COR-L47 (cell line): Measurements from ENCODE around the gene PAK6.

Source experiments
- DNase-seq: peaks from one replicate; lab custom pipeline; 2025; lab: John Stamatoyannopoulos, UW

PAK6 gene

DNA sequence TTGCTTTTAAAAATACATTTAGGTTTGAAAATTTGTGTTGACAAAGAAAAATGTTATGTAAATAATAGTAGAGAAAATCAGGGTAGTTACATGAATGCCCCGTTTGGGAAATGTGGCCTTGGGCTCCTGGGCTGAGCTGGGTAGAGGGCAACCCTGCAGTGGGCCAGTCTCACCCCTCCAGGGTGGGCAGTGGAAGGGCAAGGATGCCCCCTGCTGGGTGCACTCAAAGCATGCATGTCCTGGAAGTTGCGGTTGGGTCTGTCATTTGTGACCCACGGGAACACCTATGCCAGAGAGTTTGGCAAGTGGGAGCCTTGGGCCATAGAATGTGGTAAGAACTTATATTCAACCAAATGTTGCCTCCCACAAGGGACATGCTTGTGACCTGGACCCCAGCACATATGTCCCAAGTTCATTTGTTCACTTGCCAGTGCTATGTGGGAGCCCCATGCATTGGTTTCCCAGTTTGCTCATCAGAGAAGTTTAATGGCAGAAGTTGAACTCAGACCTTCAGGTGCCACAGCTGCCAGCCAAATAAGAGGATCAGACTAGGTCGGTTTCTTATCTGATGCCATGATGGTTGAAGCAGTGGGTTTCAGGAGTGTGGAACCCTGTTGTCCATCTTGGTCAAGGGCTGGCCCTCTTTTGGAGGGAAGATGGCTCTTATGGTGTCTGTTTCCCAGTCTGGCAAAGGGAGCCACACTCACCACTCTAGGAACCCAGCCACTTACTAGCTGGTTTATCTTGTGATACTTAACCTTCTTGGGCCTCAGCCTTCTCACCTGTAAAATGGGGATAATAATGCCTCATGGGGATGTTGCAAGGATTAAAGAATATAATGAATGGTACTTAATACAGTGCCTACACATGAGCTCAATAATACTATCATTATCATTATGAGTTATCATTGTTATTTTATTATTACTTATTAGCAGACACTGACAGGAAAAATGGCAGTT lies 71.4 kb downstream of the PAK6 start:
- peak; percentile 7 for DNase-seq

DNA sequence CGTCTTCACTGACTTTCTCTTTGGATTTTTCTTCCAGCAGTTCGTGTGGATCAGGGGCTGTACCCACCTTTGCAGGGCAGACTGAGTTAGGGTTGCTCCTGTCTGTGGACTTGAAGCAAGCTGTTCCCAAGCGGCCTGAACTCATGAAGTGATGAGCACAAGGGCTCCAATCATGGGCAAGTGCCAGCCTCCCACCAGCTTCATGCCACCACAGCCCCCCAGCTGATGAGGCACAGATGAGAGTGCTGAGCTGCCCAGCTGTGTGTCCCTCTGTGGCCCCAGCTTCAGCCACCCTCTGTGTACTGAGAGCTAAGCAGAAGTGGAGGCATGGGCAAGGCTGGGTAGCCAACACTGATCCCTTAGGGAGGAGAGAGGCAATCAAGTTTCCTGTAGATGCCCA lies 72.1 kb downstream of the PAK6 start:
- no peak for DNase-seq

DNA sequence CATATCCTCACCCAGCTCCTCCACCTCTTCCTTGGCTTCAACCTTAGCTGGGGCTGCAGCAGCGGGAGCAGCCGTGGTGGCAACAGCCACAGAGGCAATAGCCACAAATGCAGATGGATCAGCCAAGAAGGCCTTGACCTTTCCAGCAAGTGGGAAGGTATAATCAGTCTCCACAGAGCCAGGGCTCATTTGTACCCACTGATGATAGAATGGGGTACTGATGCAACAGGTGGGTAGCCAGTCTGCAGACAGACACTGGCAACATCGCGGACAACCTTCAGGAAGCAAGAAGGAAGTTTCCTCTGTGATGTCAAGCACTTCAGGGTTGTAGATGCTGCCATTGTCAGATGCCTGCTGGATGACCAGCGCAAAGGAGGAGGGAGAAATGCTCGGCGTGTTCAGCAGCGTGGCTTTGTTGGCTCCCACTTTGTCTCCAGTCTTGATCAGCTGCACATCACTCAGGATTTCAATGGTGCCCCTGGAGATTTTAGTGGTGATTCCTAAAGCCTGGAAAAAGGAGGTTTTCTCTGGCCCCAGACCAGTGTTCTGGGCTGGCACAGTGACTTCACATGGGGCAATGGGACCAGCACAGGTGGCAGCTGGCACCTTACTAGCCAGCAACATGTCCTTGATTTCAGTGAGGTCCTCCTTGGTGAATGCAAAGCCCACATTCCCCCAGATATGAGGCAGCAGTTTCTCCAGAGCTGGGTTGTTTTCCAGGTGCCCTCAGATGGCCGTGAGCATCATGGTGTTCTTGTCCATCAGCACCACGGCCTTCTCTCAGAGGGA lies 73.7 kb downstream of the PAK6 start:
- no peak for DNase-seq

DNA sequence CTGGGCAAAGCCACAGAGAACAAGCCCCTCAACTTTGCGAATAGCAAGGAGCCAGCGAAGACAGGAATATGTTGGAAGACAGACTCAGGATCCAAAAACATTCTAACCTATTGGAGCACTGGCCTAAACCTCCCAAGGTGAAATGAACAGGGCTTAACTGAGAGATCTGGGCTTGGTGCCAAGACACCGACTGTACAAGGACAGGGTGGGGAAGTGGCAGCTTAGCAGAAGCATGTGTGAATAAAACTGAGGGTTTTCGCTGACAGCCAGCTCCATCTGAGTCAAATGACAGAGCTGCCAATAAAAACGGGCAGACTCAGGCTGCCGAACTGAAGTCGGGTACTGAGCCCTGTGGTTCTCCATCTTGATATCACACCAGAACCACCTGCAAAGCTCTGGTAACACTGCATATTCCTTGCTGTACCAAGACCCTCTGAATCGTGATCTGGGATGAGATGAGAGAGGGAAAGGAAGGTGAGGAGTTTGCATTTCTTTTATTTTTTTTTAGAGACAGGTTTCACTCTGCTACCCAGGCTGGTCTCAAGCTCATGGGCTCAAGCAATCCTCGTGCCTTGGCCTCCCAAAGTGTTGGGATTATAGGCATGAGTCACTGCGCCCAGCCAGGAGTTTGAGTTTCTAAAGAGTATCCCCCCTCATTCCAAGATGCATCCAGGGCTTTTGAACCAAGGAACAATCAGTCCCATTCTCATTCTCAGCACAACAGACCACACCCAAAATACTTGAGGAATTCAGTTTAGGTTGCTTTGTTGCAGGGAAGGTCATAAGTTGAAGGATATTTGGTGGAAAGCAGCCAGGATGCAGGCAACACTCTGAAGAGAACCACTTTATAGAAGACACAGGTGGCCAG lies 74.9 kb downstream of the PAK6 start:
- DNase-seq: peak; percentile 89

DNA sequence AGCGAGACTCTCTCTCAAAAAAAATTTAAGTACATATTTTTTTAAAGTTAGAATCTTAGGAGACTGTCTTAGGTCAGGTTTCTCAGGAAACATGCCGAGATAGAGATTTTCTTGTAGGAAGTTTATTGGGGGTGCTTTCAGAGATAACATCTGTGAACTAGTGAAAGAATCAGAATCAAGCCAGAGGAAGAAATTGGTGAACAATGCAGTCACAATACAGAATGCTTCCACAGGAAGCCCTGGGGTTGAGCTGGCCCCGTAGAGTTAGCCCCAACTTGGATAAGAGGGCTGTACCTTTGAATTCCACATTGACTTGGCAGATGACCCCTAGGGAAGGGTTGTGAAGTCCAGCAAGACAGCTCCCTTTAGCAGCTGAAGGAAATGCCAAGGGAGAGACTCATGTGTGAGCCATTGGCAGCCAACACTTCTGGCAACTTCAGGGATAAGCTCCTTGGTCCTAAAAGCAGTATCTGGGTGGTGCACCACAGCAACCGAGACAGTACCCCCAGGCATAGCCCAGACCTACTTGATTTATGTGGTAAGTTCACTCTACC lies 75.9 kb downstream of the PAK6 start:
- DNase-seq: no peak

DNA sequence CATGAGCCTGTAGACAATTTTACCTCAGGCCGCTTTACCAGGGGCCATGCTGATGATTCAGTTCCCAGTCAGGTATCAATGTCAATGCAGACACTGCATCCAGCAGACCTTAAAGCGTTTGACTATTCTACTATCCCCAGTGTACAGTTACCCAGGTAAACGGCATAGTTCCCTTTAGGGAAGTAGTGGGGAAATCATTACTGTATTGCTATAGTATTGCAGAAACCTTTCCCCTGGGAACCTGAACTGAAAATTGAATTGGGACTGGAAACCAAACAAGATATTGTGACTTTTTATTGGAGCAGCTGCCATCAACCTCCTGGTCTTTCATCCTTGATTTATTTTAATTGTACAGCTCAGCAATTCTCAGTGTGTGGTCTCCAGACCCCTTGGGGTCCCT lies 78.1 kb downstream of the PAK6 start:
- DNase-seq: no peak

DNA sequence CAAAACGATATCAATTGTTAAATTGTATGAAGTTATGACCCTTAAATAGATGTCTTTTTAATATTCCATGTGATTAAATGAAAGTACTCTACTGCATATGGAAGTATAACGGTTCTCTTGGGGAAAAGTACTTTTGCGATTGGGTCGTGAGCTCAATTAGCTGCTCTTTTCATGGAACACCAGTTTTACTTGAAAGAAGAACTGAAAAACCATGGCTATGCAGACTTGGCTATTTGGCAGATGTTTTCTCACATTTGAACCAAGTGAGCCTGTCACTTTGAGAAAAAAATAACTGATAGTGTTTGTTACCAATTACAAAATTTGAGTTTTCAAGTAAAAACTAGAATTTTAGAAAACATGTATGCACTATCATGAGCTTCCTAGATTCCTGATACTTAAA lies 78.7 kb downstream of the PAK6 start:
- no peak for DNase-seq

DNA sequence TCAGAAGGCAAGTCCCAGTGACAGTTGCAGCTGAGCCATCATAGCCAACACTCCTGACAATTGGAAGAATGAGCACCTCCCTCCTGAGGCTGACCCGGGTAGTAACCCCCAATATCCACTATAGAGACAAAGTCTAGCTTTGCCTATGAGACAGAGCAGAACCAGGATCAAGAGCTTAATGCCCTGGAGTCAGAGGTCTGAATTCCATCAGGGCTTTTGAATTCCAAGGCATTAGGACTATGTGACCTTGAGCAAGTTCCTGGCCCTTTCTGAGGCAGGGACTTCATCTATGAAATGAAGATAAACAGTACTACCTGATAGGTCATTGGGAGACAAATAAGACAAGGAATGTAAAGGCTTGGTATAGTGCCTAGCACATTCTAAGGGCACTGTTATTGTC lies 81.5 kb downstream of the PAK6 start:
- DNase-seq: no peak

DNA sequence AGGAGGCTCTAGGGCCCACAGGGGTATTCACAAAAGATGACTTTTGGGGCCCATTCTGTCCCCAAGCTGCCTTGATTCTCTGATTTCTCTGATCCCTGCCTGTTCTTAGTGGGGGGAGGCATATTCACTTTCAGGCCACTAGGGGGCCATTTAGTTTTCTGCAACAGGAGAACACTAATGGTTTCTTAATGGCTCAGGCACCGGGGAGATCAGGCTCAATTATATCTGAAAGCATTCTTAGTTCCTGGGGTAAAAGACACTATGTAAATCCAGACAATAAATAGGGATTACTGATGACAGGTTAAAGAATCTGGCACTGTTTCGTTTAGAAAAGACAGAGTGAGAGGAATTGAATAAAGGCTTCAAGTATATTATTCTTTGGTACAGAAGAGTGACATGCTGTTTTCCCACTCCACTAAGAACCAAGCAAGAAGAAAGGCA lies 82.1 kb downstream of the PAK6 start:
- peak; percentile 78 for DNase-seq

DNA sequence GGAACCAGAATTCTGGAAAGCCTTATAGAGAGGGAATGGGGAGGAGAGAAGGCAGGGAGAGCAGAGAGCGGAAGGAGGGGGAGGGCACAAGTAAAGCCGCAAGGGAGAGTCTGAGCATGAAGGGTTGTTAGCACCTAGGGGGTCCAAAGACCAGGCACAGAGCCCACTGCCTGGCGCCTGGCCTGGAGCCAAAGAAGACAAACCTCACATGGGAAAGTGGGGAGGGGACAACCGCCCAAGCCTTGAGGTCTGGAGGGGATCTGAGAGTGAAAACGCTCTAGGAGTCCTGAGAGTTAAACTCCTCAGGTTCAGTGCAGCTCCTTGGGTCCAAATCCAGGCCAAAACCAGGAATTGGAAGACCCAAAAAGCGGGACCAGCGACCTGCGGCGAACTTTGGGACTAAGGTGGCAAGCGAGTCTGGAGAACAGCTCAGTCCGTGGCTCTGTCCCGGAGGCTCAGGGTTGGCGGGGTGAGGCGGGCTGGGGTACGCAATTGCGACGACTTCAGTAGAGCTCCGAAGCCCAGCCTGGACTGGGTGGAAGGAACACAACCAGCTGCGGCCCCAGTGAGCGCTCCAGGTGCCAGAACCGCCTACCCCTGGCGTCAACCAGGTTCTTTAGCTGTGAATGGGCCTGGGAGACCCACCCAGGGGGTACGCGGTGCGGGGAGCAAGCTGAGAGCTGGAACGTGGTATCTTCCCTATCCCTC lies 83.8 kb downstream of the PAK6 start:
- DNase-seq: peak; percentile 69

DNA sequence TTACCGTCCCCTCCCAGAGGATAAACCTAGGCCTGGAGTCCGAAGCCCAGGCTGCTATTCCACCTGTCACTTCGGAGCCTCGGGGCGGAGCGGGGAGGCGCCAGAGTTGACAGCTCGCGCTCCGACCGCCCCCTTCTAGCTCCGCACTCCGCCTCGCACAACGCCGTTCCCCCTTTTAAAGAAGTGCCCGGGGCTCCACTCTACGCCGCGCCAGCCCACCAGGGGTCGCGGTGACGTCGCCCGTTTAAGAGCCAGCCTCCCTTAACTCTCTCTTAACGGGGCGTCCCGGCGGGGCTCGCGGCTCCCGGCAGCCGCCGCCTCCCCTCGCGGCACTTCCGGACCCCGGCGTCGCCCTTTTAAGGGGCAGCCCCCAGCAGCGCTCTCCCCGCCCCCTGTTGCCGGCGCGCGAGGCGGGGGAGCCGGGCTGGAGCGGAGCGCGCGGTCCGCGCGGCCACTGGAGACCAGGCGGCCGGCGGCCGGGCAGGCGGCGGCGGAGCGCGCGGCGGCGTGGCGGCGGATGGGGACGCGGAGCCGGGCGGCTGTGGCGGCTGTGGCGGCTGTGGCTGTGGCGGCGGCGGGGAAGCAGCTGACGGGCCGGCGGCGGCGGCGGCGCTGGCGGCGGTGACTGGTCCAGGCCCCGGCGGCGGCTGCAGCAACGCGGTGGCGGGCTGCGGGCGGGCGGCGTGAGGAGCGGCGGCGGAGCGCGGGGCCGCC lies 84.5 kb downstream of the PAK6 start, which contains the start of gene INAFM2:
Gene INAFM2, plus strand, starts transcription at position 454 of the 714 bp plus-strand sequence. CDS start 364 bp downstream, outside the sequence.
- DNase-seq: peak; percentile 91

DNA sequence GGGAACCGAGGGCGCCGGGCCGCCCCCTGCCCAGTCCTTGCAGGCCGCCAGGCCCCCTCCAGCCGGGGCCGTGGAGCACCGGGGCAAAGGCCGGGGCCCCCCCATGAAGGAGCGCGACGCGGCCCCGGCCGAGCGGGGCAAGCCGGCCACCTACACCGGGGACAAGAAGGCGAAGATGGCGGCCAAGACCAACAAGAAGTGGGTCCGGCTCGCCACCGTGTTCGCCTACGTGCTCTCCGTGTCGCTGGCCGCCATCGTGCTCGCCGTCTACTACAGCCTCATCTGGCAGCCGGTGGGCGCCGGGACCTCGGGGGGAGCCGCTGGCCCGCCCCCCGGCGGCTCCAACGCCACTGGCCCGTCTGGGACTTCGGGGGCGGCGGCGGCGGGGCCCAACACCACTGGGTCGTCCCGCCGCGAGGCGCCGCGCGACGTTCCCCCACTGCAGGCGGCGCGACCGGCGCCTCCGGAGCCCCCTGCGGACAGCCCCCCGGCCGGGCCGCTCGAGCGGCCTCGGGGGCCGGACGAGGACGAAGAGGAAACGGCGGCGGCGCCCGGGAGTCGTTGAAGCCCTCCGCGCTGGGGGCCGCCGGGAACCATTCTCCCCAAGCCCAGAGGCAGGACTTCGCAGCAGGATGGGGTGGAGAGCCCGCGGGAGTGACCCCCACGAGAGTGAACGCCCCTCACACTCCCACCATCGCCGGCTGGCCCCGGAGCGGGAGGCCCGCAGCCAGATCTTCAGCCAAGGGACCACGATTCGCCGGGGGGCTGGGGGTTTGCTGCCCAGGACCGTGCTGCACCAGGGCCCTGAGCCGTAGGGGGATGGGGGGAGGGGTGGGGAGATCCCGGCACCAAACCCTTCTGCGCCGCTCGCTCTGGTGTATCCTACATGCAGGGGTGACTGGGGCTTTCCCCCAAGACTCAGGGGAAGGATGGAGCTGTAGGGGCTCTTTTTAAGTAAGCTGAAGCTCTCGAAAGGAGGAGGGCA lies 85.4 kb downstream of the PAK6 start:
- peak; percentile 7 for DNase-seq

DNA sequence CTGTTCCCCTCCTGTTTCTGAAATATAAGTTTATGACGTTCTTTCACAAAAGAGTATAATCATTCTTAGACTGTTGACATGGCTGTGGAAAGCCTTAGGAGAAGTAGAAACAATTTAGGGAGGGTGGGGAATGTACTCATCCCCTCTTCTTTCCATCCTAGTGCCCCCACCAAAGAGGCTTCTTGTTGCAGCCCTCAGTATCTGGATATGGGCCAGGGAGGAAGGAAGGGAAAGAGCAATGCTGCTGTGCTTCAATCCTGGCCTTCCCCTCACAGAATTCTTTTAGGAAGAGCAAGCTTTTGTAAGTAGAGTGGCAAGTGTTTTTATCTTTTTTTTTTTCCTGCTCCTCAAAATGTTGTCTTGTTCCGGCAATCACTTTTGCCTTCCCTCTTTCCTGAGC lies 86.3 kb downstream of the PAK6 start:
- no peak for DNase-seq

DNA sequence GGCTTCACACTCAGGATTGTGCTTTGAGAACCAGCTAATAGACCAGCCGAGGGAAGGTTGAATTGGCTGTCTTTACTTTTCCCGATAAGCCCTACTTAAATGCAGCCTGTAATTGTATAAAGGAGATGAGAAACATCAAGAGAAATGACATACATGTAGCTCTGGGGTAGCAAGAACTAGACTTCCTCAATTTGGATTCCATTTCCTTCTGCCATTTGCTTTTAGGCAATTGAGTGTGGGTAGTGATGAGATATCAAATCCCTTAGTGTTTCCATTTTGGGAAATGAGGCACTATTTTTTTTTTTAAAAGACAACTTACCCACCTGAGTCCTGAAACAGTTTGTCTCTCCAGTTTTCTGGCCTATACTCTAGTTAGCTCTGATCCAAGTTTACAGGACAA lies 86.8 kb downstream of the PAK6 start:
- no peak for DNase-seq
